ENCODE results near the gene SLC6A13.

GRCh38 chr12:256958-257357, 5.7 kb downstream of the SLC6A13 start:
- TF ChIP-seq TEAD4 (IDR thresholded peaks at IDR 0.05; ENCODE audit: low read depth, low read length) (no peak), CEBPB (IDR thresholded peaks at IDR 0.05; ENCODE audit: low read depth, low read length) (no peak), POLR2AphosphoS5 (IDR thresholded peaks at IDR 0.05; ENCODE audit: low read depth, low read length) (no peak), TAF1 (IDR thresholded peaks at IDR 0.05; ENCODE audit: low read depth, low read length) (no peak), RAD21 (IDR thresholded peaks at IDR 0.05 in 1 of 2, conservative IDR thresholded peaks at IDR 0.05 in 1 of 2; ENCODE audit: low read depth in 2 of 2, low read length in 2 of 2) (no peak), EGR1 (IDR thresholded peaks at IDR 0.05; ENCODE audit: borderline replicate concordance, low read depth, low read length) (no peak), SP1 (IDR thresholded peaks at IDR 0.05; ENCODE audit: low read depth, low read length) (no peak), NRF1 (IDR thresholded peaks at IDR 0.05; ENCODE audit: low read depth, low read length) (no peak)
- TF ChIP-seq, protein P1, sequence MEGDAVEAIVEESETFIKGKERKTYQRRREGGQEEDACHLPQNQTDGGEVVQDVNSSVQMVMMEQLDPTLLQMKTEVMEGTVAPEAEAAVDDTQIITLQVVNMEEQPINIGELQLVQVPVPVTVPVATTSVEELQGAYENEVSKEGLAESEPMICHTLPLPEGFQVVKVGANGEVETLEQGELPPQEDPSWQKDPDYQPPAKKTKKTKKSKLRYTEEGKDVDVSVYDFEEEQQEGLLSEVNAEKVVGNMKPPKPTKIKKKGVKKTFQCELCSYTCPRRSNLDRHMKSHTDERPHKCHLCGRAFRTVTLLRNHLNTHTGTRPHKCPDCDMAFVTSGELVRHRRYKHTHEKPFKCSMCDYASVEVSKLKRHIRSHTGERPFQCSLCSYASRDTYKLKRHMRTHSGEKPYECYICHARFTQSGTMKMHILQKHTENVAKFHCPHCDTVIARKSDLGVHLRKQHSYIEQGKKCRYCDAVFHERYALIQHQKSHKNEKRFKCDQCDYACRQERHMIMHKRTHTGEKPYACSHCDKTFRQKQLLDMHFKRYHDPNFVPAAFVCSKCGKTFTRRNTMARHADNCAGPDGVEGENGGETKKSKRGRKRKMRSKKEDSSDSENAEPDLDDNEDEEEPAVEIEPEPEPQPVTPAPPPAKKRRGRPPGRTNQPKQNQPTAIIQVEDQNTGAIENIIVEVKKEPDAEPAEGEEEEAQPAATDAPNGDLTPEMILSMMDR (IDR thresholded peaks at IDR 0.05; ENCODE audit: control extremely low read depth in 1 of 3, insufficient read depth in 1 of 3, low read depth in 1 of 3, low read length in 3 of 3): no peak
- TF ChIP-seq, protein P2, sequence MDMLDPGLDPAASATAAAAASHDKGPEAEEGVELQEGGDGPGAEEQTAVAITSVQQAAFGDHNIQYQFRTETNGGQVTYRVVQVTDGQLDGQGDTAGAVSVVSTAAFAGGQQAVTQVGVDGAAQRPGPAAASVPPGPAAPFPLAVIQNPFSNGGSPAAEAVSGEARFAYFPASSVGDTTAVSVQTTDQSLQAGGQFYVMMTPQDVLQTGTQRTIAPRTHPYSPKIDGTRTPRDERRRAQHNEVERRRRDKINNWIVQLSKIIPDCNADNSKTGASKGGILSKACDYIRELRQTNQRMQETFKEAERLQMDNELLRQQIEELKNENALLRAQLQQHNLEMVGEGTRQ (IDR thresholded peaks at IDR 0.05; ENCODE audit: low read length): no peak
